ENCODE data around the gene ADARB2. TPM values are rescaled to one million over a fixed set of nuclear protein-coding genes. Genes with fewer than 3 reads are reported as not detected.
"Not testable (repeated sequence)": the region's sequence is repeated elsewhere in the genome, so short reads cannot be mapped to it uniquely, and the experiment has no call there.

ADARB2 gene
- polyA plus RNA-seq, 1 donor: 0.16 TPM

DNA sequence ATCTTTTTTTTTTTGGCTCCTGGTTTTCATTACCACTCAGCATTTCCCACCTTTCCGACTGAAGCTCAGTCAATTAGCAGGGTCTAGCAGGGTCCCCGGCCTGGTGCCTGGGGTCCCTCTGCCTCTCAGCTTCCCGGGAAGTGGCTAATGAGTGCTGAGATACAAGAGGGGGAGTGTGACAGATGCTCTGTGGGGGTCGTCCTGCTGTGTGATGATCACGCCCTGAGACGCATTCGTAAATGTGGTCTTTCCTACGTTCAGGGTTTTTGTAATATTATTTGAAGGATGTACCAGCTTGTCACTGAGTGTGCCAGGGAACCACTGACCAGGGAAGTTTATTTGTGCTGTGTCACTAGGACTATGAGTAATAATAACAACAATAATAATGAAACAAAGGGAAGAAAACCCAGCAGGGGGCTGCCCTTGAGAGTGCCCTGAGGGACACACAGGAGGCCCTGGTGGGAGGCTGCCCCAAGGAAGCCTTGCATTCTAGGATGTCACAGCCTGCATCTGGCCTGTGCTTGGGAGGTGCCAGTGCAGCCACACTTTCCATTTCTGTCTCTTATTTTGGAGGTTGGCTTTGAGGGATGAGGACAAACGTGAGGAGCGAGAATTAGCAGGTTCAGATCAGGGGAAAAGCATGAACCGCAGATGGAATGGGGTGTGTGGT, 337.8 kb downstream of the ADARB2 start:
- DNase-seq (ENCODE audit: low read depth): no peak

DNA sequence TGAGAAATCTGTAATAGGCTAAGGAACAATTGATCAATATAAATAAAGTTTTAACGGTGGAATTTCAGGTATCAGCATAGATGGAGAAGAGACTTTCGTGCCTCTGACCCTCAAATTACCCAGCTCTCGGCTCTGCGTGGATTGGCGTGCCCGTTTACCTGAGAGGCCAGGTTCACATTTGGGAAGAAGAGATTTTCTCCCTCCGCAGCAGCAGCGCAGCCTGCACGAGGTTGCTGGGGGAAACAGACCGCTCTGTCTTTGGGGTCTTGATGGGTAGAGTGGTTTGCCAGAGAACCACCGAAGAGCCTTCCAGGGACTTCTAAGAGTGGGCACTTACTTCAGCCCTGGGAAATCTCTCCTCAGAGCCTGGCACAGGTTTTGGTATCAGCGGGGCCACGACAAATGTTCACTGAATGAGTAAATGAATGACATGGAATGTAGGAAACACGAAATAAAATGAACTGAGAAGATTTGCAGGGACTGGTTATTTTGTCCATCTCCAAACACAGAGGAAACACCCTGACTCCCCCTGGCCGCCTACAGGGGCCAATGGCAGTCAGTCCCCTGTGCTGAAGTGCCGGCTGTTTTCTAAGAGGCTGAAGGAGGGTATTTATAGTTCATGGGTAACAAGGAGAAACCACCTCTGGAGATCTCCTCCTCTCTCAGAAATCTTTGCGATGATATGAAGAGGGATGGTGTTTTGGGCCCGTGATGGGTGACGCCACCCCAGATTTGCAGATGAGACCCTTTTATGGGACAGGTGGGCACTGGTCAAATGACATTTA, 338.5 kb downstream of the ADARB2 start:
- DNase-seq (ENCODE audit: low read depth): no peak

DNA sequence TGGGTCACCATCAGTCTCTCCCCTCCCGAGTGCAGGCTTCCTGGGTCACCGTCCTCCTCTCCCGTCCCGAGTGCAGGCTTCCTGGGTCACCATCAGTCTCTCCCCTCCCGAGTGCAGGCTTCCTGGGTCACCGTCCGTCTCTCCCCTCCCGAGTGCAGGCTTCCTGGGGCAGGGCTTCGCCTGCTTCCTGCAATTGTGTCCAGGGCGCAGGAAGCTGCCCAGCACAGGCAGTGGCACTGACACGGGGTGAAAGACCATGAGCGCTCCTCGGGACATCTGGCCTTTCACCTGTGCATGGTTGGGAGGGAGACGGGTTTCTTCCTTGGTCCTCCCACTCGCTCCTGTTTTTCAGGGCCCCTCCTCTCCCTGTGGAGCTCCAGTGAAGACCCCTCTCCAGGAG, 339.2 kb downstream of the ADARB2 start:
- DNase-seq (ENCODE audit: low read depth): not testable (repeated sequence)

DNA sequence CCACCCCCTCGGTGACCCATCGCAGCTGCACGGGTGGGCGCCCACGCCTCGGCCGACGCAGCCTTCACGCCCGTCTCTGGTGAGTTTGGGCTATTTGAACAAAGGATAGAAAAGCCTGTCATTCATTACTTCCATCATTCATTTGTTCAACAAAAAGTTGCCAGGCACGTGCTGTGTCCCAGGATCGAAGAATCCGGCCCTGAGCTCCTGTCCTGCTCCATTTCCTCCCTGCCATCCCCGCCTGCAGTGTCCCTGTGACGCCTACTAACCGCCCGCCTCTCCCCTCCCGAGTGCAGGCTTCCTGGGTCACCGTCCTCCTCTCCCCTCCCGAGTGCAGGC, 341.1 kb downstream of the ADARB2 start:
- no peak for DNase-seq (ENCODE audit: low read depth)

DNA sequence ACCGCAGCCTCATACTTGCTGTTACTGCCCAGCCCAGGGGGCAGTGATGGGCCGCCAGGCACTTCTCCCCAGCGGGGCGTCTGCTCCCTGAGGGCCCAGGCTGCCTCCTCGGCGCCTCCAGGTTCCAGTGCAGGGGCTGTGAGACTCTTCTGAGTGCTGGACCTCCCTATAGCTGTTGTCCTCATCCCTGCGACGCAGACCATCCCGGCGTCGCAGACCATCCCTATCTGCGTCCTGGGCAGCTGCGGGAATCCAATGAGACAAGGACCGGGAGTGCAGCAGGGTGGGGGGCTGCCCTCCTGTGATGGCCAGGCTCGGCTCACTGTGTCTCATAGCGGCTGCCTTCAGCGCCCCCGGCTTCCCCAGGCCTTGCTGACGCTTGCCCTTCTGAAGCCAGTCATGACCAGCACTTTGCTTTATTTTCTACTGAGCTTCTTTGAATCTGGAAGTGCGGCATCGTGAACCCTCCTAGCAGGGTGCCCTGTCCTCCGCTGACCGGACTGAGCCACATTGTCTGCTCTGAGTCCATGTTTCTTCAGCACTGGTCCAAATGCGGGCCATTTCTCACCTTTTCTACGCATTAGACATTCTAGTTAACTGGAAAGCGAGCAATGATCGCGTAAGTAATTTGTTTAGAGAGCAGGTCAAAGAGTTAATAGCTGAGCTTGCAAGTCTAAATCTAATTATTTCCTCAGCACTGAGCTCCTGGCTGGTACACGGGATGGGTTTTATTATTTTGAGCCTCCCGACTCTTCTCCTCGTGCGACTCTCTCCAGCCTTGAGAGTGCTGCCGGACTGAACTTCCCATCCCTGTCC, 341.6 kb downstream of the ADARB2 start:
- DNase-seq (ENCODE audit: low read depth): no peak

DNA sequence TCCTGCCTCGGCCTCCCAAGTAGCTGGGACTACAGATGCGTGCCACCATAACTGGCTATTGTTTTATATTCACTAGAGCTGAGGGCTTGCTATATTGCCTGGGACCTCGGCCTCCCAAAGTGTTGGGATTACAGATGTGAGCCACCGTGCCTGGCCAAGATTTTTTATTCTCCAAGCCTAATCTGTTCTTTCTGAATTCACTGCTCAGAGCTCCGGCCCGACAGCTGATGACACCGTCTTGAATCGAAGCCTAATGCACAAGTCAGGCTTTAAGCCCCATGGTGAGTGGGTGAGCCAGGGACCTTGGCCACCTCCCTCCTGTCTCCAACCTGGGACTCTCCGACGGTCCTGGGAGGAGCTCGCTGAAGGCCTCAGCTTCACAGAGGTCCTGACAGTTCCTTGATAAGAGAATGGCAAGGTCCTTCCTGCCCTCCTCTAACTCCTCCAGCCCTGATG, 342.3 kb downstream of the ADARB2 start:
- no peak for DNase-seq (ENCODE audit: low read depth)

DNA sequence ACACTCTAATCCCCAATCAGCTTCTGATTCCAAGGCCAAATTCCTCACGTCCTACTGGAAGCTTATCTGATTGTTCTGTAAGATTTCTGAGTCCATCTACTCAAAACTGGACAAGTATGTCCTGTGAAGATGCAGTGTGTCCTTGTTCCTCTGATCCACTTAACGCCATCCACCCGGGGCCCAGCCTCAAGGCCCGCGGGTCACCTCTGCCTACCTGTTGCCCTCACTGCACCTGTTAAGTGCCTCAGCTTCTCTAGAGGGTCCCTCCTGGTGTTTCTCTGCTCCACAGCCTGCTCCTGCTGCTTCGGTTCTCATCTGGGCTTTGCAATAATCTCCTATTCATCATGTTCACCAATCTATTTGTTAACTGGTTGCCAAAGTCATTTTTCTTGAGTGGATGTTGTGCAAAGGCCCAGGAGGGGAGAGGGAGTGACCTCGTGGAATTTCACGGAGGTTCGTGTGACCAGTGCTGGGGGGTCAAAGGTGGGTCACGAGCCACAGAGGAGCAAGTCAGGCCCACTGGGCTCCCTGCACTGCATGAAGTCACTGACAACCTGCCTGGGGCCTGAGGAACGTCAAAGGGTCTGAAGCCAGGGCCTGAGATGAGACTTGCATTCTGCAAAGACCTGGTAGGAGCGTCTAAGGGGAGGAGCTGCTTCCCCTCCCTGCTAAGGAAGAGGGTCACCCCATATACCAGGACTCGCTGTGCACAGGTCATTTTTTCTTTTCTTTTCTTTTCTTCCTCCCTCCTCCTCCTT, 343.0 kb downstream of the ADARB2 start:
- no peak for DNase-seq (ENCODE audit: low read depth)

DNA sequence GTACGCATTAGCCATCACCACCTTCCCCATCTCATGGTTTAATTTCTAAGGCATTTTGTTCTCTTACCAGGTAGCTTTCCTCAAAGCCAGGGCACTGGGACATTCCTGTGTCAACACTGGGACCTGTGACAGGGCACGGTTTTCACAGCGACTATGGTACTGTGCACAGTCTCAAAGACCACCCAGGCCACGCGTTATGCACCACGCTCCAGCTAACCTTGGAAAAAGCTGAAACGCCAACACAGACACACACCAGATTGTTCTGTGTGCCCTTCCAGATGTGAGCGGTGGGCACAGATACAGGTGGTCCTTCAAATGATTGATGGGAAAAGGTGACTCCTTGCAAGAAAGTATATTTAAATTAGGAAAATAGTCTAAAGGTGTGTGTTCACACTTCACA, 343.8 kb downstream of the ADARB2 start:
- DNase-seq (ENCODE audit: low read depth): no peak

DNA sequence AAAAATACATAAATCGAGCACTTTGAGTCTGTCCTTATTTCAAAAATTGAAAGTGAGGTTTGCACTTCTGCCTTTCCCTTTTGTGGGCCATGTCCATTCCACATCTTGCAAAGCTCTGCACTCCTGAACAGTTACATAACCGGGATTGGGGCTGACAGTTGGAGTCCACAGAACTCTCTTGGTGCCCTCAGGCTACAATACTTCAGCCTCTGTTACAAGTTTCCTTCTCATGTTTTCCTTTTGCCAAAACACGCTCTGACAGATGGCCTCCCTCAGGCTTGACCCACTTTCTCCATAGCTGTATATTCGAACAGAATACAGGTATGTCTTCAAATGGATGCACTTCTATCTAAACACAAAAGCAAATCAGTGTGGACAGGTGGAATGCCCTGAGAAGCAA, 345.2 kb downstream of the ADARB2 start:
- DNase-seq (ENCODE audit: low read depth): no peak

DNA sequence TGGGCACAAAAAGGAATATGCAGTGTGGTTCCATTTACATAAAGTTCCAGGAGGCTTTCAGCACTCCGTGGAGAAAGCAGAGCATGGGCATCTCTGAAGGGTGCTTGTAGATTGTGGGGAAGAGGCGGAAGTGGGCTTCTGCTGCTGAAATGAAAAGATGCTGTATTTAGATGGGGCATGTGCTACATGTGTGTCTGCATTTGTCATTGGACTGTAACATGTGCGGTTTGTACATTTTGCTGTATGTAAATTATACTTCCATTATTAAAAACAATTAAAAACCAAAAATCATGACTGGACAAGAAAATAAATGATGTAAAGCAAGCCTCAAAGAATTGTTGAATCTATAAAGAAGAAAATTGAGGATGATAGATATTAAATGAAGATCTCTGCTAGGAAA, 347.1 kb downstream of the ADARB2 start:
- no peak for DNase-seq (ENCODE audit: low read depth)

DNA sequence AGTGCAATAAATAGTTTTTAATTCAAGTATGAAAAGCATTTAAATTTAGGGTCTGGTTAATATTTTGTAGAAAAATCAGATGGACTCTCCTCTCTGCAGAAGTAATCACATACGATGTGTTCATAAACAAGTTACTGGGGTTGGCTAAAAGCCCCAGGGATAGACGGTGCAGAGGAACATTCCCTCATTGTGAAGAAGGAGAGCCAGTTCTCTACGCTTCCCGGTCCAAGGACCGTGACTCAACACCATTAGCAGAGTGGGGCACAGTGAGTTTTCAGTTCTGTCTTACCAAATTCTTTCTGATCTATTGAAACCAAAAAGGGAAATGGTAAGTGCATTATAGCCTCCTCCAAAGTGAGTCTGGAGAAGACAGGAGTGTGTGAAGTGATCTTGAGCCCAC, 353.3 kb downstream of the ADARB2 start:
- DNase-seq (ENCODE audit: low read depth): no peak

DNA sequence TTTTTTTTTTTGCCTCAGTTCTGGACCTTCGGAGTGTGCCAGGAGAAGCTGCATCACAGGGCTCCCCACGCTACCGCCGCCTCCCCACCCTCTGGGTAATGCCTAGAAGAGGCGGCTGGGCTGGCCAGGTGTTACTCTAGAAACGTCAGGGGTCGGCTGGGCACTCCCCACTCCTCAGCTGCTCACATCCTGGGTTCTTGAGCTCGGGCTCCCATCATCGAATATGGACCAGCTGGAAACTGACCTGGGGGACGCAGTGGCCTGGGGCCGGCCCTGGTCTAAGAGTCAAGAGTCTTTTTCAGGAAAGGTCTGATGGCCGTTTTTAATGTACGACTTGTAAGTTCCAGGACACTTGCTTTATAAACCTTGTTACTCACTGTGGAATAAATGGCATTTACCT, 354.6 kb downstream of the ADARB2 start:
- no peak for DNase-seq (ENCODE audit: low read depth)

DNA sequence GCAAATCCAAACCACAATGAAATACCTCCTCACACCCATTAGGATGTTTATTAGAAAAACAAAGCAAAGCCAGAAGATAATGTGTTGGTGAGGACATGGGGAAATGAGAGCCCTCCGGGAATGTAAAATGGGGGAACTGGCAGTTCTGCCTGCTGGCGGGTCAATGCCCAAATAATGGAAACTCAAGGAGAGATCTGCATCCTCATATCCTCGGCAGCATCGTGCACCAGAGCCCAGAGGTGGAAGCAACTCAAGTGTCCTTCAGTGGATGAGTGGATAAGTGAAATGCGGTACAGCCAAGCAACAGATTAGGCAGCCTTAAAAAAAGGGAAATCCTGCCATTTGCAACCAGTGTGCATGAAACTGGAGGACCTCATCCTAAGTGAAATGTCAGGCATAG, 356.0 kb downstream of the ADARB2 start:
- no peak for DNase-seq (ENCODE audit: low read depth)

DNA sequence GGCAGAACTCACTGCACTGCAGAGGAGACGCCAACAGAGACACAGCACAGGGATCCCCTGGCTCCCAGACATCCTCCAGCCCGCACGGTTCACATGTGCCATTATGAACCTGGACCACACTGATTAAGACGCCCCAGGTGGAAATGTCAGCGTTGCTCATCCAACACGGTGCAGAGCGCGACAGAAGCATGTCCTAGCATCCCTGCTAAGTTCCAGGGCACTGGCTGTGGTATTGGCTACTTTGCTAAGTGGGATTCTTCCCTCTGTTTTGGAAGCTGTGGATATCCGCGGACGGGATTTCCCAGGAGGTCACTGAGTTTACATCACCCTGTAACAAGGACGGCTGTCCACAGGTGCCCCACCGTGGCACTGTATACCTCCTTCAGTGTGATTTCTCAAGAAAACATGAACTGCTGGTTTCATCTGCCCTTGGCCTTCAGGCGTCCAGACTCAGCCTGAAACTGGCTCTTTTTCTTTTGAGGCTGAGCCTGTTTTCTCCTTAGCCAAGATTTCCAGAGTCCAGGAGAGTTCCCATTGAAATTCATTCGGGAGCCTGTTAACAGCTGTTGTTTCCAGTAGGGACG, 357.1 kb downstream of the ADARB2 start:
- no peak for DNase-seq (ENCODE audit: low read depth)

DNA sequence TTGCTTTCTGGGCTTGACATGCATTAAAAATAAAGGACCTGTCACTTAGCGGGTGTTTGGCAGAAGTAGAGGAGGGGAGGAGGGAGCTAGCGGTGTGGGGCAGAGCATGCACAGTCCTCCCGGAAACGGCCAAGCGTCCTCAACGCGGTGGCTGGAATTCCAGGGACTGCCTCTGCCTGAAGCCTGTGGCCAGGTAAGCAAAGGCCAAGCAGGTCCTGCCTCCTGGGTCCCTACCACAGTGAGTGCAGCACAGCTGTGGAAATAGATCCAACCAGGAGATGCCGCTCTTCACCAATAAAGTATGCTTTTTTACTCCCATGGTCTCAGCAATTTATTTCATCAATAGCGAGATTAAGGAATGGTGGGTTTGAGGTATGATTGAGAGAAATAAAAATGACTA, 357.7 kb downstream of the ADARB2 start:
- DNase-seq (ENCODE audit: low read depth): no peak

DNA sequence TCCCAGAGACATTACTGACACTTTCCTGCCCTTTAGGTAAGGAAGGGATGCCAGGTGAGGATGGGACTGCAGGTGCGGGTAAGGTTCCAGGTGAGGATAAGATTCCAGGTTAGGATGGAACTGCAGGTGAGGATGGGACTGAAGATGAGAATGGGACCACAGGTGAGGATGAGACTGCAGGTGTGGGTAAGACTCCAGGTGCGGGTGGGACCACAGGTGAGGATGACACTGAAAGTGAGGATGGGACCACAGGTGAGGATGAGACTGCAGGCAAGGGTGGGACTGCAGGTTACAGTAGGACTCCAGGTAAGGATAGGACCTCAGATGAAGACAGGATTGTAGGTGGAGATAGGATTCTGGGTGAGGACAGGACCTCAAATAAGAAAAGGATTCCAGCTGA, 358.9 kb downstream of the ADARB2 start:
- DNase-seq (ENCODE audit: low read depth): no peak

DNA sequence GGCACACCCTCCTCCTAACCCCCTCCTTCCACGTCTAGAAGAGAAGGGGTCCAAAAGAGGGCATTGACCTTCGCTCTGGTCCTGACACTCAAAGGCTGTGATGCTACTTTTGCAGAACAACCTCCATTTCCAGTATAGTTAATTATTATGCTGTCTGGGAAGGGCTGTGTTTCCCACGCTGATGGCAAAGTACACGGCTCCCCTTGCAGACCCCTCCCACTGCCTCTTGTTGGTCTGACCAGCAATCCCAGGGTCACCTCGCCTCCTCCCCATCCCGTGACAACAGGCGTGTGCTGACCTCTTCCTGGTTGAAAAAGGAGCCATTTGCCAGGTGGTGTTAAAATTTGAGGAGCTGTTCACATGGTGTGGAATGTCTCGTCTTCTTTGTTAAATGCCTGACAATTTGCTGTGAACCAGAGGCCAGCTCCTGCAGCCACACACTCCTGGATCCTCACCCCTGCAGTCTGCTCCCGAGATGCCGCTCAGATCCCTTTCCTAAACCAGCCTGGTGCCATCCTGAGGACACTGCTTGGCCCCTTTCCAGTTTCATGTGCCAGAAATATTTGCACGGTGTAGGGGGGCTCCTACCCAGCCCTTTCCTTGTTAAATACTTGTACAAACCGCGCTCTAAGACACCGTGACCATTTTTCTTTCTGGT, 359.5 kb downstream of the ADARB2 start:
- no peak for DNase-seq (ENCODE audit: low read depth)

DNA sequence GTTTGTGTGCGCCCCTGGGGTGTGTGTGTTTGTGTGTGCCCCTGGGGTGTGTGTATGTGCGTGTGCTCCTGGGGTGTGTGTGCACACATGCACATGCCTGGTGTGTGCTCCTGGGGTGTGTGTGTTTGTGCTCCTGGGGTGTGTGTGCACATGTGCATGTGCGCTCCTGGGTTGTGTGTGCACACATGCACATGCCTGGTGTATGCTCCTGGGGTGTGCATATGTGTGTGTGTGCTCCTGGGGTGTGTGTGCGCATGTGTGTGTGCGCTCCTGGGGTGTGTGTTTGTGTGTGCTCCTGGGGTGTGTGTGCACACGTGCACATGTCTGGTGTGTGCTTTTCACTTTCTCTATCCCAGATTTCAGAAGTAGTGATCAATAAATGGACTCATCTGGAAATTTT, 360.1 kb downstream of the ADARB2 start:
- DNase-seq (ENCODE audit: low read depth): no peak

DNA sequence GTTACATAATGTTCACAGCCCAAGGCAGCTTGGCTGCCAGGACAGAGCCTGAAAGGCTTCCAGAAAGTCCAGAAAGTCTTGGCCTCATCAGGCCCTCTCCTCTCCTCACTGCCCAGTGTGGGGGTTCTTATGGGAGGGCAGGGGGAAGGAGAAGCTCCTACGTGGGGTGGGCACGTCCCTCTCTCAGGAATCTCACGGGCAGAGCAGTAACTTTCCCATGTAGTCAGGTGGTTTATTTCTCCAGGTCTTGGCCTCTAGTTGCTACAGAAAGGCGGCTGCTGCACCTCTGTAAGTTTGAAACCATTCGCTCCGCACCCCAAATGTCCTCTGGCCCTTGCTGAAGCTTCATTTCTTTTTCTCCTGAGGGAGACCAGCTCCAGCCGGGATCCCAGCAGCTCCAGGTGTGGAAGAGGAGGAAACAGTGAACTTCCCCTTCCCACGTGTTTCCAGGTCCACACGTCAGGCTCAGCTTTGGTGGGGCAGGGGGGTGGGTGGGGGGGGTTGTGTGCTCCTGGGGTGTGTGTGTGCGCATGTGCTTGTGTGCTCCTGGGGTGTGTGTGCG, 360.9 kb downstream of the ADARB2 start:
- no peak for DNase-seq (ENCODE audit: low read depth)

DNA sequence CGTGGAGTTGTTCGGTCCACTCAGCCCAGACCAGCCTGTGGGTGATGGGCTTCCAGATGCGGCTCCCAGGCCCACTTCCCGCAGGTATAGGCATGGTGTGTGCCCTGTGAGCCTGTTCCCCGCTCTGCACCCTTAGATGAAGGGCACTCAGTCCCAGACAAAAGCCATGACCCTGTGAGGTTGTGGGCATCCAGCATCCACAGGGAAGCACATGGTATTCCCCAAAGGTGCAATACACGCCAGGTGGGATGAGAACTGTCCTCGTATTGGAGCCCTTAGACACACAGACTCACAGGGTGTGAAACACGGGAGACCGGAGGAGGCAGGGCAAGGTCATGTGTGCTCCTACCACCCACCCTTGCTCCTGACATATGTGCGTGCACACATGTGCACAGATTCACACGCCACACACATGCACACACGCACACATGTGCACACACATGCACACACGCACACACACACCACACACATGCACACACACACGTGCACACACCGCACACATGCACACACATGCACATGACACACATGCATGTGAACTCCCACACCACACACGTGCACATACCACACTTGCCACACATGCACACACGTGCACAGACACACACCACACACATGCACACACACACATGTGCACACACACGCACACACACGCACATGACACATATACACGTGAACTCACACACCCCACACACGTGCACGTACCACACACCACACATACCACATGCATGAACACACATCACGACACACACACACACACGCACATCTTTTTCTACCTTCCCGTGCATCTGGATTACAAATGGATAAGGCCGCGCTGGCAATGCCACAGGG, 361.8 kb downstream of the ADARB2 start:
- no peak for DNase-seq (ENCODE audit: low read depth)
